Astrocyte of the spinal cord (primary cell): ENCODE data around the gene HOXB3.

Source experiments
- DNase-seq: peaks from one replicate; pipeline ENCODE4 v3.0.0; 2011; ENCODE audit warnings: low read depth, low spot score
- H3K4me3 ChIP-seq: 2 replicates; pipeline ENCODE4 v1.5.1; 2011; ENCODE audit warnings: low read depth, mild to moderate bottlenecking, low read length, moderate library complexity
- in situ Hi-C: cut with HindIII; loops from 2 replicates; pipeline ENCODE4 v1.10.0; 2017; ENCODE audit warnings: low sequenced_read_pairs
- TF ChIP-seq, protein P1 (sequence below): IDR thresholded peaks from 2 replicates; pipeline ENCODE4 v1.5.1; 2012; ENCODE audit warnings: low read depth, mild to moderate bottlenecking, low read length, inconsistent platforms

The HOXB3 gene

DNA sequence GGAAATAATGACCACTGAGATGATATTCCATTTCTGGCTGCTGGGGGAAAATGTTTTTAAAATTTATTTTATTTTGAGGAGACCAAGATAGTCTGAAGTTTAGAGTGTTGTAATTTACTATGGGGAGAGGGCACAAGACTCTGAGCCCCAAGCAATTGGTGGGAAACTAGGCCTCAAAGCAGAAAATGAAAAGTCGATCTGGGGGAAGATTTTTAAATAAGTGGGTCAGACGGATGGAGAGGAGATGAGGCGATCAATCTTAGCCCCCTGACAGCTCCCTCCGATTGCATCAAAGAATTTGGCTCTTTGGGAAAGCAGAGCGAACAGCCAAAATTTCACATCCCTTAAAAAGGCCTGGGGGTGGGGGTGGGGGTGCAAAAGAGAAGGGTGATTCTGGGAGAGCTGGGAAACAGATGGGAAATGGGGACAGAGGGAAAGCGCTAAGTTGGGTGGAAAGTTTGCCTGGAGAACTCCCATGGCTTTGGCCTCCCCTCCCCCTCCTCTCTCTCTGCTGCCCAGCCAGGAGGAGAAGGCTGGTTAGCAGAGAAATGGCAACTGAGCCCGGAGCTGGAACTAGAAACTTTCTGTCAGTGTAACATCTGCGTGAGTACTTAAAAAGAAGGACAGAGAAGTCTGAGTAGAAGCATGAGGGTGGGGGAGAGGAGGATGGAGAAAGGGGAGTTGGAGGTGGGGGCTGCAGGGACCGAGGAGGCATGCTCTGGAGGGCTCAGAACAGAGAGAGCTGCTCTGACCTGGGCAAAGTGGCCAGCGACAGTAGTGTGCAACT lies 43.7 kb downstream of the HOXB3 start:
- in situ Hi-C loops: no loop called here
- TF ChIP-seq, protein P1, sequence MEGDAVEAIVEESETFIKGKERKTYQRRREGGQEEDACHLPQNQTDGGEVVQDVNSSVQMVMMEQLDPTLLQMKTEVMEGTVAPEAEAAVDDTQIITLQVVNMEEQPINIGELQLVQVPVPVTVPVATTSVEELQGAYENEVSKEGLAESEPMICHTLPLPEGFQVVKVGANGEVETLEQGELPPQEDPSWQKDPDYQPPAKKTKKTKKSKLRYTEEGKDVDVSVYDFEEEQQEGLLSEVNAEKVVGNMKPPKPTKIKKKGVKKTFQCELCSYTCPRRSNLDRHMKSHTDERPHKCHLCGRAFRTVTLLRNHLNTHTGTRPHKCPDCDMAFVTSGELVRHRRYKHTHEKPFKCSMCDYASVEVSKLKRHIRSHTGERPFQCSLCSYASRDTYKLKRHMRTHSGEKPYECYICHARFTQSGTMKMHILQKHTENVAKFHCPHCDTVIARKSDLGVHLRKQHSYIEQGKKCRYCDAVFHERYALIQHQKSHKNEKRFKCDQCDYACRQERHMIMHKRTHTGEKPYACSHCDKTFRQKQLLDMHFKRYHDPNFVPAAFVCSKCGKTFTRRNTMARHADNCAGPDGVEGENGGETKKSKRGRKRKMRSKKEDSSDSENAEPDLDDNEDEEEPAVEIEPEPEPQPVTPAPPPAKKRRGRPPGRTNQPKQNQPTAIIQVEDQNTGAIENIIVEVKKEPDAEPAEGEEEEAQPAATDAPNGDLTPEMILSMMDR: no peak
- peak overlapping the region; percentile 6 for H3K4me3 ChIP-seq
- DNase-seq: peak; percentile 62

DNA sequence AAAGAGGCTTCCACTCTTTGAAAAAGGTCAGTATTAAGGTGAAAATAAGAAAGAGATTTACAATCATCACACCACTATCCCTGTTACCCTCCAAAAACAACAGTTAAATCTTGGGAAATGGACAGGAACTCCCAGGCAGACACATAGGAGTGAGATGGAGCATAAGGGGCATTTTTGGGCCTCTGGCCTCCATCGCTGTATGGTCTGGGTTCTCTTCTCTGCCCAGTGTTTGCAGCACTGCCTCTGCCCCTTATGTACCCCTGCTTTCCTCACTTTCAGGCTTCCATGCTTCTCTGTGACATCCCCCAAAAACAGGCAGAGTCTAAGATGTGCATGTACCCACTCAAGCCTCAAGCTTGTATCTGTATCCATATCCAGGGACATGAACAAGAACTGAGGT lies 44.5 kb downstream of the HOXB3 start:
- in situ Hi-C loops: no loop called here
- H3K4me3 ChIP-seq: no peak overlapping the region
- DNase-seq: peak; percentile 34

DNA sequence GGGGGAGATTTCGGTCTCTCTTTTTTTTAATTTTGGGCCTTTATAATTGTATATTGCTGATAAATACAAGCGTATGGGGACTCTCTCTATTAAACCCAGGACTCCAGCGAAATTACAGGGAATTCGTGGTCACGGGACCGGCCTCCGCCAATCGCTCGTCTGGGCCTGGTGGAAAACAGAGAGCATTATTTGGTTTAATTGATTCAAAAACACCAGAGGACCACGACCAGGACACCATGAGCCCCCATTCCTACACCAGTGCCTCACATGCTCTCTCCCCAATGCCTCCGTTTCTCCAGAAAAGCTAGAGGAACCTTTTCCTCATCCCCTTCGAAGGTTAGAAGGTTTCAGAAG lies 45.0 kb downstream of the HOXB3 start, which contains the start of gene HOXB2:
Gene HOXB2 (minus strand): TSS at position 88 of the 354 bp plus-strand sequence. CDS start 198 bp downstream, outside the sequence.
- peak; percentile 81 for DNase-seq
- in situ Hi-C loops: no loop called here
- peak within 1 kb of the TSS; percentile 93 for H3K4me3 ChIP-seq
- TF ChIP-seq, protein P1: no peak

More for the DNA sequence above, 44.5 kb downstream of the HOXB3 start:
- TF ChIP-seq, protein P1: no peak

DNA sequence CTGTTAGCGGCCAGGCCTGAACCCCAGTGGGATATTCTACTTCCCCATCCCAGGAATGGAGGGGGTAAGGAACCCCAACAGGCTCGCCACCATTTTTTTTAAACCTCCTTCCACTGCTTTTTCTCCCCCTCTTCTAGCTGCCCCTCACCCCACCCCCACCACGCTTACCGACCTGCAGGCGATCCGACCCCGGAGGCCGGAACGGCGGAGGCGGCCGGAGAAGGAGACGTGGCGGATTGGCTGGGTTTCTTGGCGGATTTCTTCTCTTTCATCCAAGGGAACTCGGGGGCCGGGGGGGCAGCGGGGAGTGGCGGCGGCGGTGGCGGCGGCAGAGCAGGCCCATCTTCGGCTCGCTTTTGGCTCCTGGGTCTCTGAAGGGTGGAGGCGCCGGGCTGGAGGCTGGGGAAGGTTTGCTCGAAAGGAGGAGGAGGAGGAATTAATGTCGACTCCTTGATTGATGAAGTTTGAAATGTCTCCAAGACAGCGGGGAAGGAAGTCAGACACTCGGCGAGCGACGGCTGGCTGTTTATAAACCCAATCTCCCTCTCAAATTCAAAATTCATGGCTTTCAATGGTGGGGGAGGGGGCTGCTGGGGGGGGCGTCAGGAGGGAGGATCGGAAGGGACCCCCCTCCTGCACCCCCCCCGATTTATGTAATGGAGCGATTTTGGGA lies 45.6 kb downstream of the HOXB3 start:
- H3K4me3 ChIP-seq: peak overlapping the region; percentile 93
- in situ Hi-C loops: no loop called here
- TF ChIP-seq, protein P1: no peak
- peak; percentile 94 for DNase-seq

DNA sequence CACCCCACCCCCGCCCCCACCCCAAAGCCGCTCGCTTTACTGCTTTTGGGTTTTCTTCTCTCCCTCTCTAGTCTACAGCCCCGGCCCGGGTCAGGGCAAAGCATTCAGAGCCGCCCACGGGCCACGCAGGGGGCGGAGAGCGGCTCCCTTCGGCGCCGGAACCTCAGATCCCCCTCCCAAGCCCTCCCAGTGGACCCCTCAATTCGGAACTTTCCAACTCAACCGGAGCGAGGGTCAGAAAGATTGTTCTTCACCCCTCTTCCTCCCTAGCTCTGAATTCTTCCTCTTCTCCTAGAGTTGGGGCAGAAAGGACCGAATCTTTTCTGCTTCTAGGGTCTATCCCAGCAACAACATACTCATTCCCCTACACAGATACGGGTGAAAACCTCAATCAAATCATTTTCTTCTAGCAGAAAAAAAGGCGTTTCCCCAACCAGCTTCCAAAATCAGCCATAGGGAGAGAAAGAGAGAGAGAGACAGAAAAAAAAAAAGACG lies 46.1 kb downstream of the HOXB3 start:
- in situ Hi-C loops: no loop called here
- no peak for DNase-seq
- TF ChIP-seq, protein P1: no peak
- H3K4me3 ChIP-seq: peak overlapping the region; percentile 93

DNA sequence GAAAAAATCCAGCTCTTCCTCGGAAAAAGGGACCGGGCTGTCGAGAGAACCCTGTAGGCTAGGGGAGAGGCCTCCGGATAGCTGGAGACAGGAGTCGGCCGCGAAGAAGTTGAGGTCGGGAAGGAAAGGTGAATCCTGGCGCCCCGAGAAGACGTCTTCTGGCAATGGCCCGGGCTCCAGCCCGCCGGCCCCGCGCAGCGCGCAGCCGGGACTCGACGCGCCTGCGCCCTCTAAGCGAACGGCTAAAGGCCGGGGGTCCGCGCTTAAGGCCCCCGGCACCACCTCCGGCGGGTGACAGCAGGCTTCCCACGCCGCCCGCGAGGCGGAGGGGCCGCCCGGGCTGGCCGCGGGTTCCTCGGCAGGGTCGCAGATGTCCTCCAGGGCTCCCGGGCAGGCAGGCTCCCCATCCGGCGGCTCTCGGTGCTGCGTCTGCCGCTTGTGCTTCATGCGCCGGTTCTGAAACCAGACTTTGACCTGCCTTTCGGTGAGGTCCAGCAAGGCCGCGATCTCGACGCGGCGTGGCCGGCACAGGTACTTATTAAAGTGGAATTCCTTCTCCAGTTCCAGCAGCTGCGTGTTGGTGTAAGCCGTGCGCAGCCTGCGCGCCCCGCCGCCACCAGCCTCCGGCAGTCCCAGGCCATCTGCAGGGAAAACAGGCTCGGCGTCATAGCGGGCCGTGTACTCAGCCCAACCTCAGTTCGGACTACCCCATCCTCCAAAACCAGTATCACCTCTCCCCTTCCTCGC lies 46.8 kb downstream of the HOXB3 start:
- peak; percentile 75 for DNase-seq
- TF ChIP-seq, protein P1: no peak
- peak overlapping the region; percentile 93 for H3K4me3 ChIP-seq
- in situ Hi-C loops: no loop called here
